DMS 273 (cell line): Measurements from ENCODE around the gene CELF2.

Experiments used
- DNase-seq: peaks from one replicate; lab custom pipeline; 2025; ENCODE audit not compliant: unreplicated experiment; lab: John Stamatoyannopoulos, UW

CELF2 gene

DNA sequence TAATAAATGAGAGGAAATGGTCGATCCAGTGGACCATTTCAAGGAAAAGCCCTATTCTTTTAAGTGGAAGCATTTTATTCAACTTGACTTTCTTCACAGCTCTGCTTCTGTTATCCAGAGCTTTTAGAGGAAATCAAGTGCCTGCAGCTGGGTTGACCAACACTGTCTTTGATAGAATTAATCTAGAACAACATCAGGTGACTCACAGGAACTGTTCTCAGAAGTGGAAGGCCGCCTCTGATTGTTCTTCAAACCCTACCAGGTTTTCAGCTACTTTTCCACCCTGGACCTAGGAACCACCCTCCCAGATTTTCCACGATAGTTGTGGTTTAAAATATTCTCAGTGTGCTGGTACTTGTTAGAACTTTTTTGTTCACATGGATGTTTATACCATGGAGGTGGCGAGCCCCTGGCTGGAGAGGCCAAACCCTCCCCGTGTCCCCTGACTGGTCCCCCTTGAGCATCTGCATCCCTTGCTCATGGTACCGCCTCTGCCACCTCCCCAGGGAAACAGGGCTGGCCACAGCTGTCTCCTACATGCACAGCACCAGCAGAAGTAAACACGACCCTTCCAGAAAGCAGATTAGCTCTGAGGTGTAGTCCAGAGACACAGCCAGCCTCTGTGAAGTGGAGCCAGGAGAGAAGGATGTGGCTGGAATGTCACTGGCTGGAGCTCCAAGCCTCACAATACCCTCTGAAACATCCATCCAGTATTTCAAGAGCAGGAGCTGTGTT lies 300.4 kb downstream of the CELF2 start:
- DNase-seq = no peak

GRCh38 chr10:11318826-11319598 lies 301.3 kb downstream of the CELF2 start:
- no peak for DNase-seq

DNA sequence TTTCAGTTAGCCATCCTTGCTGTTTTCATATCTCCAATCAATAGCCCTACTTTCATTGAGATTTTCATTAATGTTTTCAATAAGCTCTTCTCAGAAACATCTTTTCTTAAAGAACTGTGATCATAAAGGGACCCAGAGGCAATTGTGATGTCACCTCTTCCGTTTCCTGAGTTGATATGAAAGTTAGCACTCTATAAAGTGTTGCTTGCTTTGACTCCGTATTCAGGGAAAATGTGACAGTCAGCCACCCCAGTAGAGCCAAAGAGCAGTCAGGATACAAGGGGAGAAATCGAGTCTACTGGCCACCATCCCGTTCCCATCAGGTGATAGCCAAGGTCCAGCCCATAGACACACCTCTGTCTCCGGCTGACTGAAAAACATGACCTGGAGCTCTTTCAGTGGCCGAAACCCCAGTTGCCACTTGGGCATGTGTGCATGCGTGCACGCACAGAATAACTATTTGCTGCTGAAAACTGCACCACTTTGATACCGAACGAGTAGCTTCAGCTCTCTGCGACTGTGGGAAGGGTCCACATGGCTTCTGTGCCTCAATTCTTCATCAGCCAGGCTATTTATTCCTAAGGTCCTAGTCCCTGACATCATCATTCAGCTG lies 302.4 kb downstream of the CELF2 start:
- no peak for DNase-seq

- no peak for DNase-seq
Observed at GRCh38 chr10:11320809-11321520, 303.3 kb downstream of the CELF2 start.

DNA sequence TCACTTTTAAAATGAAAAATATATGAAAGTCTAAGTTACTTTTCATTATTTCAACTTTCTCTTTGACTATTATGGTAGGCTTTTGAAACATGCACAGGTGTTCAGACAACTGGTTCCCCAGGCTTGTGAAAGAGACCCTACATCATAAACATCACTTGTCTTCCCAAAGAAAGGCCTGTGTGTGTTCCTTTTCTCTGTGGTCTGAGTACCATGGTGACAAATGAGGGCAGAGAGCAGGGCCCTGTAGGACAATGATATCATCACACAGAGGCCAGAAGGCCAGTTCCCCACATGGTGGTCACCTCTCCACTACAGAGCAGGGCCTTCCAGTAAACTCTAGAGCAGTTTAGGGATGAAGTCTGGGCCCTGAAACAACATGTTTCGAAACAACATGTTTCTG lies 305.0 kb downstream of the CELF2 start:
- no peak for DNase-seq

DNA sequence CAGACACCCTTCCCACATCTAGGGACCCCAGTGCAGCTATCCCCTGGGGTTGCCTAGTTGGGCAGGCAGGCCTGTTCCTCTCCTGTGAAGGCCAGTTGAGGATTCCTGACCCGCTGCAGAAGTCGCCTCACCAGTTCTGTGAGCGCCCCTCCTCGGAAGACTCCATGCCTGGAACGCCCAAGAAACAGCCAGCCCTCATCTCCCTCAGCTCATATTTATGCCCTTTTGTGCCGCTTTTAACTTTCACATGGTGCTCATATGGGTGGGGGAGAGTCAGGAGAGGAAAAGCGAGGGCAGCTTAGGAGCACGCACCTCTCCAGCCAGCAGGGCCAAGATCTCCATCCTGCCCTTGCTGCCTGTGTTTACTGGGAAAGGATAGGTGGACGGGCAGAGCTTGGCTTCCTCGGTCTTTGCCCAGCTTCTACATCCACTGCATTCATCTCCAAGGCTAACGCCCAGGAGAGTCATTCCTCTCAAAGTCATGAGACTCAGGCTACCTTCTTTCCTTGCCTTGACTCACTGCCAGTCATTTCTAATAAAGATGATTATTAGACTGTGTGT lies 307.2 kb downstream of the CELF2 start:
- no peak for DNase-seq

DNA sequence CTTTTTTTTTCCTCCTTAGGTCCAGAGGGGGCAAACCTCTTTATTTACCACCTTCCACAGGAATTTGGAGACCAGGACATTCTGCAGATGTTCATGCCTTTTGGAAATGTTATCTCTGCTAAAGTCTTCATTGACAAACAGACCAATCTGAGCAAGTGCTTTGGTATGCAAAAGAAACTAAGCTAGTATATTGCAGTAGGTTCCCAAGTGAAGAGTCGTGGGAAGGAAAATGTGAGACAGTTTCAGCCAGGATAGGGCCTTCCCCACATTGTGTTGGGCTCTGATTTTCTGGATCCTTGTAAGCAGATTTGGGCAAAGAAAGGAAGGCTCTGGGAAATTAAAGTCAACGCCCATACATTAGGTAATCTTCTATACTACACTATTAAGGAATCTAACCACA lies 308.1 kb downstream of the CELF2 start:
- DNase-seq = no peak

DNA sequence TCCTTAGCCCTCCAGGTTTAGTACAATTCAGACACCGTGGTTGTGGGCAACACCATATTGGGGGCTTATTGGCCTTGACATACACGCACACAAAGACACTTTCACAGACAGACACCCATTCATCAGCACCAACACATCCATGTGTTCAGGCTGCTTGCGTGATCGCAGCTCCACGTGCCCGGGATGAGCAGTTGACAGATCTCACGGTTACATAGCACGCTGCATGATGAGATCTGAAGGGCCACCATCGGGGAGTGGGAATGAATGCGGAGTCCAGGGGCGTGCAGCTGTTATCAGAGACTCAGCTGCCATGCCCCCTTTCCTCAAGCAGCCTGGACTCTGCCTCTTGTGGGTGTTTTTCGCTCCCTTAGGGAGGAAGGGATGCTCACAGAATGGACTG lies 308.6 kb downstream of the CELF2 start:
- DNase-seq = no peak

DNA sequence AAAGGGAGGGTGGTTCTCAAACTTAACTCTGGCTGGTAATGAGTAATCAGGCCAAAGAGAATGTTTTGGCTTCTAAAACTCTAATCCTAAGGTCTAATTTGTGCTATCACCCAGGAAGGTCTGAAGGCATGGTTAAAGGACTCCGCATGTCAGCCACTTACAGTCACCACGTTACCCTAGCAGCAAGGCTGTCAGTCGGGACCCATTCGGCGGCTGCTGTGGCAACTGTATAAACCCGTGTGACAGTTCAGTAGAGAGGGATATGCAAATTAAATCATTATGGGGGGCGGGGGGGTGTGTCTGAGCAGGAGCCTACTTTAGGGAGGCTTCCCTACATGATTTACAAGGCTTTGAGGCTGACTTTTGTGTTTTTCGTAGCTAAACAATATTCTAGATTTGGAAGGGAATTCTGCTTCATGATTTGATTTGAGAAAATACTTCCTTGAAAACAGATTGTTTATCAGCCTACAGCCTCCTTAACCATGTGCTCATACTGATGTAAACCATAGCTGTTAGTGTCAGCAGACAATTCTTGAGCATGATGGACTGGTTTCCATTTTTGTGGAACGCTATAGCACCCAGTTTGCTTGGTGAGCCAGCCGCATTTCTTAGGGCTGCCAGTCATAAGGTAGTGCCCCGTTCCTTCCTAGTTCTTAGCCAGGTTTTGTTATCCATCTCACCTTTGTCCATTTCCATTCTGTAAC lies 309.4 kb downstream of the CELF2 start:
- DNase-seq = no peak

DNA sequence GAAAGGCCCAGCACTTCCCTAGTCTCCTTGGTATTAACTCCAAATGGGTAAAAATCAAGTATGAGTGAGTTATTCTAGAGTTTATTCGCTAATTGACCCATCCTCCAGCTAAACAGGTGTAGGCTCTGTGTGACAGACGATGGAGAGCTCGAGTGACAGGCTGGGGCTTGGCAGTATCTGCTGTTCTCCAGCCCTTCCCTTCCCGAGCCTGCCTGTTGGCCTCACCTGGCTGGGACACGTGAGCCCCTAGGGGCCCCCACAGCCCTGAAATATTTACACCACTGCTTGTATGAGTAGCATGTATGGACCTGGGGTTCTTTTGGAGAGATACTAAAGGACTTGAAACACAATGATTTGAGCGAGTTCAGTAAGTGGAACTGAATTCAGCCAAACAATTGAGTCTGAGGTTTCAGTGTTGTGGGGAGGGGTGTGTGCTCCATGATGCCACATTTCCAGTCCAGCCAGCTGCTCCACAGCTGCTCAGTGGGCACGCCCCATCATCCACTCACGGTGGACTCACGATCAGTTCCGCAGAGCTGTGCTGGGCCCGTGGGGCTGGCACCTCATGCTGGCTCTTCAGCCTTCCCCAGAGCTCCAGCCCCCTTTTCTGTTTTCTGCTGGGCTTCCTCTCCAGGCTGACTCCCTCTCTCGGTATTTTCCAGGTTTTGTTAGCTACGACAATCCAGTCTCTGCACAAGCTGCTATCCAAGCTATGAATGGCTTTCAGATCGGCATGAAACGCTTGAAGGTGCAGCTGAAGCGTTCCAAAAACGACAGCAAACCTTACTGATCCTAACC lies 310.8 kb downstream of the CELF2 start:
- no peak for DNase-seq

DNA sequence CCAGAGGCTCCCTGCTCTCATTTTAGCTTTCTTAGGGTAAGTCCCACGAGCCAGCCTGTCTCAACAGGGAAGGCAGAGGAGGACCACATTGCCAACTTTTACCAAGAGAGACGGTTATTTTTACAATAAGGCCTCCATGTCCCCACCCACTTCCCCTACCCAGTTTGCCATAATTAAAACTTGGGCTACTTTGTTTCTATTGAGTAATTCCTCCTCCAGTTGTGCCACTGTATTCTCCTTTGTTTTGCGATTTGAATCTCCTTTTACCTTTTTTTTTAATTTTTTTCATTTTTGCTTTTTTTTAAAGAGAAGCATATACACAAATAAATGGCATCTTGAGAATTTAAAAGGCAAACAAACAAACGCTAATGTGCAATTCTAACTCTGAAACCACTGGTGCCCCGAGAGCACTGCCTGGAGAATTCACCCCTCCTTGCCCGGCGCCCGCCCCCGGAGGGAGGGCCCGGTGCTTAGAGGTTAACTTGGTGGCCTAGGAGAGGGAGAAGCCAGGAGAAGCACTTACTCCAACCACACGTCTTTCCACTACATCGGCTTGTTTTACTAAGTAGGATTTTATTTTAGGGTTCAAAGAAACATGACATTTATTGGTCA lies 311.5 kb downstream of the CELF2 start:
- DNase-seq = no peak

- DNase-seq = no peak
Observed at GRCh38 chr10:11330383-11331045, 312.8 kb downstream of the CELF2 start.

DNA sequence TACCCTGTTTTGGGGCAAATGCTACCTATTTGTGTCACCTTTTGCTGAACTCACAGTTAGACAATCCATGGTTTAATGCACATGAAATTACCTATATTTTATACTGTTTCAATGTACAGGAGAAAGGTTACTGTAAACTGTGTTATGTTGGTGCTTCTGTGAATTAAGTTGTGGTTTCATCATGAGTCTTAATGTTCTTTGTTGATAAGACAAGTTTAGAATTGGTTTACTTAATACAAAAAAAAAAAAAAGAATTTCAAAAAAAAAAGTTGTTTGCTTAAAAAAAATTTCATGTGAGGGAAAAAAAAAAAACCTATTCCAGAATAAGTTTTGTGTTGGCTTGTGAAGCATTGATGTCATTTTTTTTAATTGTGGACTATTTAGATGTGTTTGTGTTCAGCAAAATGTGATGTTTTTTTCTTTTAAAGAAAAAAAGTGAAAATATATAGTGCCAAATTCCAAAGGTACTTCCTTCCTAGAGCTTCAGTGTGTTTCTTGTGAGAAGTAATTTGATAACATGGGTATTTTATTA lies 313.4 kb downstream of the CELF2 start:
- DNase-seq = no peak

DNA sequence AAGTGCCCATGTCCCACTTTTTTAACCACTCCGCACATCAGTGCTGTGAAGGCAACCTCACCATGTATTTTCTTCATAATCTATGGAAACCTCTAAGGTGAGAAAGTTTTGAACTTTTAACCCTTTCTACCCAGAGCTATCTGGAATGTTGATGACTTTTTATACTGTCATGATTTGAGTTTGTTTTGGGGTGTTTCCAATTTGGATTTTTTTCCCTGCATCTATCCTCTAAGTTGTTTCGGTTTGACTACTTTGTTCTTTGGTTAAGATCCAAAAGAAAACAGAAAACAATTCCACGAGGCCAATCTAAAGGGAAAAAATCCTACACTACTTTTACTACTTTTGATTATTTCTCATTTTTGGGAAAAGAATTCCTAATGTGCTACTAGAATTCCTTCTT lies 314.1 kb downstream of the CELF2 start:
- no peak for DNase-seq

- no peak for DNase-seq
Observed at GRCh38 chr10:11332846-11333245, 315.2 kb downstream of the CELF2 start.

- DNase-seq = no peak
Observed at GRCh38 chr10:11334436-11334835, 316.8 kb downstream of the CELF2 start.

DNA sequence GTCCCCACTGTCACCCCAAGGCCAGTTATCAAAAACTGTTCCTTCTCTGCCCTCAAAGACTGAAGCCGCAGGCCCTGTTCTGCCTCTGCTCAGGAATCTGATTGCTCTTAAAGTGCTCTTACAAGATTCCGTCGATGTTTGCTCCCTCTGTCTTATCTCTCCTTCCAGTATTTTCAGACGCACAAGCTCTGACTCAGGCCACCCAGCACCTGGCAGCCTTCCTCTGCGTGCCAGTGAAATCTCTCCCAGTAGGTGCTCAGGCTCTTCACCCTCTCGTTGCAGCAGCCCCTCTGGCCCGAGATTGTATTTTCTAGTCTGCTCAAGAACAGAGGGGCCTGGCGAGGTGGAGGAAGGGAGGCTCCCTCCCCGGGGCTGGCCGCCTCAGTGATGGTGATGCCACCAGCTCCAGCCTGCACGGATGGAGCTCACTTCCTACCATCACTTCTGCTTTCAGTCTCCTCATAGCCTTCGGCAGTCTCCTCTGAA lies 317.5 kb downstream of the CELF2 start:
- no peak for DNase-seq

- DNase-seq = no peak
Observed at GRCh38 chr10:11335881-11336430, 318.3 kb downstream of the CELF2 start.
